GM18520 (cell line): ENCODE data around the gene SACM1L.

Source experiments
- ATAC-seq: cut with Tn5 transposase; IDR thresholded peaks from one replicate; pipeline ENCODE4 v1.9.1; 2021; ENCODE audit not compliant: unreplicated experiment

Gene SACM1L

DNA sequence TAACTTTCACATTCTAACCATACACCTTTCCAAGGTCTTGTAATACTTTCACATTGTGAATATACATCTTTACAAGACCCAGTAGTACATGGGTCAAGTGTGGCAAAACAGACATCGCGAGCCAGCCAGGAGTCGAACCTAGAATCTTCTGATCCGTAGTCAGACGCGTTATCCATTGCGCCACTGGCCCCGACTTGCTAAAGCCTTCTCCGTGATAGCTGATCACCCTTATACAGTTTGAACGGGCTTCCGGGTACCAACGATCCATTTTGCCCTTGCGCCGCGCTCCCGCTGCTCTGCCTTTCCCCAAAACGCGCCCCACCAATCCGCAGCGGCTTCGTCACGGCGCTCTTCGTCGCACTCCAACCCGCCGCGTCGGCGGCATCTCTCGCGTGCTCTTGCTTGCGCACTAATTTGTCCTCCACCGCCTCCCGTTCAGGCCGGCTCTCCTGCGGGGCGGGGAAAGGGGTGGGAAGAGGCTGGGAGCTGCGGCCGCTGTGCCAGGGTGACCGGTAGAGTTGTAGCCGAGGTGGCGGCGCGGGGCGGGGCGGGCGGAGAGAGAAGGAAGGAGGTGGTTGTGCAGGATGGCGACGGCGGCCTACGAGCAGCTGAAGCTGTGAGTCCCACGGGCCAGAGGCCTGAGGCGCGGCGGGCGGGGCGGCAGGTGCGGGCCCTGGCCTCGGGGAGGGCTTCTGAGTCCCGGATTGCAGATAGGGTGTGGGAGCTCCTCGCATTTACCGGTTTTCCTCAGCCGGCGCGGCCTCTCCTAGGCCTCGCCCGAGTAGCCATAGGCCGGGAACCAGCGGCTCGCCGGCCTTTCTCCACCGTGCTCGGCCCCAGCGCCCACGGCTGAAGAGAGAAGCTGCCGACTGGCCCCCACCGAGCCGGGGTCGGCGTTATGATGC lies at the start of gene SACM1L:
Gene SACM1L (plus strand): TSS at position 515 of the 905 bp plus-strand sequence. CDS start 70 bp downstream, at position 585.
- ATAC-seq = peak; percentile 77

DNA sequence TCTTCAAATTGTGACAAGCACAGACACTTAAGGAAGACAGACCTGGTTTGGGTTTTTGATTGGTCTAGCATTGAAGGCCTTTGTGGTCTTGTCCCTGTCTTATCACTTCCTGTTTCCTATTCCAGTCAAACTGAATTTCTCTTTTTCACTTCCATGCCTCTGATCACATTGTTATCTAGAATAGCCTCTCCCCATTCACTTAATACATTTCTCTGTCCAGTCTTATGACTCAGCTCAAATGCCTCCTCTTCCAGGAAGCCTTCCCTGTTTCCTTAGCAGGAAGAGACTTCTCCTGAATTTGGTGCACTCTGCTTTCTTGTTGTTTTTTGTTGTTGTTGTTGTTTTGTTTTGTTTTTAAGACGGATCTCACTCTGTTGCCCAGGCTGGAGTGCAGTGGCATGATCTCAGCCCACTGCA lies 49.1 kb upstream of the SACM1L start:
- no peak for ATAC-seq

DNA sequence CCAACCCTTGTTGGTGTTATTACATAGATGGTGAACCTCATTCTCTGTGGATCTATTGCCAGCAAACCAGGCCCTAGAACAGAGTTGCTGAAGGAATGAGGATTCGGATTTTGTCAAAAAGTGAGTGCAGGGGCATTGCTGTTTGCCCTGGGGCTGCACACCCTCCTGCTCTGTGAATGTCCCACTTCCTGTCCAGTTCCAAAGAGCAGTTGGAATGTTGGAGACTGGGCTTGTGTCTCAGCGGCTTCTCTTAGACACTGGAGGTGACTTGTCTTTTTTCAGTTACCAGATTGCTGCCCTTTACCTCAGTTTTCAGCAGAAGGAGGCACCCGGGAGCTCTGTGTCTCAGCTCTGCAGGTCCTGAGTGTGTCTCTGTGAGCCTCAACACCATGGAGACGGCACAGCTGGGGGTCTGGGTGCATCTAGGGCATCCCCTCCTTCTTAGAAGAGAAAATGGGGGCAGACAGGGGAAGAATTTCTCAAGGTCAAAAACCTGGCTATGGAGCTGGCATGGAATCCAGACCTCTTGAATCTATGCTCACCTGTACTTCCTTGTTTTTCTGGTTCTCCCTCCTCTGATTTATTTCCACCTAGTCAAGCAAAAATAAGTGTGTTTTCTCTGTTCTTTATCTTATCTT lies 48.4 kb upstream of the SACM1L start:
- no peak for ATAC-seq

DNA sequence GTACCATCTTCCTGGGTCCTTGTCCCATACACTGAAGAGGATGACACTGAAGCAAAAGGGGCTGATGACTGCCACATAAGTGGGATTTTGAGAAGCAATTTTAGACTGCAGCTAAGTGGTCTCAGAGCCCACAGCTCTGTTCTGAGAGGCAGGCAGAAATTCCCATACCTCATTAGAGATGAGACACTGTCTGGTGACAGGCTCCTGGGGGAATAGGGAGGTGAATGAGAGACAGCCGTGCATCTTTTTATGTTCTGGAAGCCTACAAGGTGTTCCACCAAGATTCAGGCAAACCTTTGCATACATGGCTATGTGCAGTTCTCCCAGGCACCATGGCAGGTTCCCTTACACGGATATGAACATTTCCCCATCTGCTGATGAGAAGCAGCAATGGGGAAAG lies 47.4 kb upstream of the SACM1L start:
- ATAC-seq = no peak

DNA sequence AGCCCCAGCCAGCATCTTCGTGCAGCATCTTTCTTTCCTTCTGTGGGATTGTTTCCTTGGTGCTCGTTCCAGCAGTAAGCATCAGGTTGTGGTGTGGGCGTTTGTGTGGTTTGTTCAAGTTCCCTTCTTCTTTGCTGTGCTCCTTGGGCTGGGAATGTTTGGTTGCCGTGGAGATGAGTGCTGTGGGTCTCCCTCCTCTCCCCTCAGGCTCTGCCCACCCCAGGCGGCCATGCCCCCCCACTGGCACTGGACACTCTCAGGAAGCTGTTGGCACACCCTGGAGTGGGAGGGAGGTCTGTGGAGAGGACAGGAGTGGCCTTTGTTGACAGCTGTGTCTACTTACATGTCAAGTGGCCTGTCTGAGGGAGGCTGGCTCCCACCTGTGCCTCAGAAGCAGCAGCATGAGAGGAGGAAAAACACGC lies 46.5 kb upstream of the SACM1L start:
- ATAC-seq = no peak

- no peak for ATAC-seq
Measured at GRCh38 chr3:45644063-45644790, 45.0 kb upstream of the SACM1L start.

- no peak for ATAC-seq
Measured at GRCh38 chr3:45644791-45645201, 44.4 kb upstream of the SACM1L start.

DNA sequence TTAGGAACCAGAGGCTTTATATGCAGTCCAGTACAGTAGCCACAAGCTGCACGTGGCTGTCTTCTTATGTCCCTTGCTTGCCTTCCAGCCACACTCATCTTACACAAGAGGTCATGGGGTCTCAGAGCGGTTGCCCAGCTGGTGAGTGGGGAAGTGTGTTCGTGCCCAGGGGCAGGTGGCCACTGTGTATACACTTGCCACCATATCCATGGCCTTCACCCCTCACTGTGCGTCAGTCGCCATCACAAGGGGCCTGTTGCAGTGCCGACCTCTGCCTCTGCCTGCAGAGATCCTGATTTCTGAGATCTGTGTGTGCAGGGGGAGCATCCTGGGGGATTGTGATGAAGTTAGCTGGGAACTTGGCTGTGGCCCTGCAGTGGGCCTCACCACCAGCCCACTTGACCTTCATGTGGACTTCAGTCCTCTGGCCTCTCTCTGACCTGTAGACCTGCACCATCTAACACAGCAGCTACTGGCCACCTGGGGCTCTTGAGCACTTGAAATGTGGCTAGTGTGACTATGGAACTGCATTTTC lies 43.1 kb upstream of the SACM1L start:
- ATAC-seq = no peak

DNA sequence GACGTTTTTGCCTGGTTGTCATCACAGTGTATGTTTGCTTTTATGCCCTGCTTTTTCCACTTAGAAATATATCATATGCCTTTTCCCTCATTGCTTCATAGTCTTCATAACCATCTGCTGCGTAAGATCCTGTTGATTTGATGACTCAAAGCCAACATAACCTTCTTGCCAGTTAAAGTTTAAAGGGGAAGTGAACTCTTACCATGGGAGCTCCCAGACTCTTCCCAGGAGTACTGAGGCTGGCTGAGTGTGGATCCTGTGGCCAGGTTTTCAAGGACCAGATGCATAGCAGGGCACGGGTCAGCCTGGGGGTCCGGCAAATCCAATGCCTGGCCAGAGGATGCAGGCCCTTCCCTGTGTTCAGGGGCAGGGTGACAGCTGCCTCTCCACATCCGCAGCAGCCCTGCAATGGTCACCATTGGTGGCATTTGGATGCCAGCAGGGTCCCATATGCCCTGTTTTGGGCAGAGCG lies 42.0 kb upstream of the SACM1L start:
- no peak for ATAC-seq

- ATAC-seq = no peak
Measured at GRCh38 chr3:45653205-45653604, 36.0 kb upstream of the SACM1L start.

DNA sequence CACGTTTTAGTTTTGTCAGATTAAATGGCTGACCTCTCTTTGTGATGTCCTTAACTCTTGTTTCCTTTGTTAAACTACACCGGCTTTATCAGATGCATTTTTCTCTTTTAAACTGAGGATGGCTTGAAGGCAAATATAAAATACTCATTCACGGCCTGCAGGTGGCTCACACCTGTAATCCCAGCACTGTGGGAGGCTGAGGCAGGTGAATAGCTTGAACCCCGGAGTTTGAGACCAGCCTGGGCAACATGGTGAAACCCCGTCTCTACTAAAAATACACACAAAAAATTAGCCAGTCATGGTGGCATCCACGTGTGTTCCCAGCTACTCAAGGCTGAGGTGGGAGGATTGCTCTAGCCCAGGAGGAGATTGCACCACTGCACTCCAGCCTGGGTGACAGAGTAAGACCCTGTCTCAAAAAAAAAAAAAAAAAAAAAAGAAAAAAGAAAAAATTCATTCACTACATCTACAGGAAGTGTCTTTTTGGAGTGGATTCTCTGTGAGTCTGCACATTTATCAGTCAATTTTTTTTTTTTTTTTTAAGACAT lies 34.7 kb upstream of the SACM1L start:
- no peak for ATAC-seq

DNA sequence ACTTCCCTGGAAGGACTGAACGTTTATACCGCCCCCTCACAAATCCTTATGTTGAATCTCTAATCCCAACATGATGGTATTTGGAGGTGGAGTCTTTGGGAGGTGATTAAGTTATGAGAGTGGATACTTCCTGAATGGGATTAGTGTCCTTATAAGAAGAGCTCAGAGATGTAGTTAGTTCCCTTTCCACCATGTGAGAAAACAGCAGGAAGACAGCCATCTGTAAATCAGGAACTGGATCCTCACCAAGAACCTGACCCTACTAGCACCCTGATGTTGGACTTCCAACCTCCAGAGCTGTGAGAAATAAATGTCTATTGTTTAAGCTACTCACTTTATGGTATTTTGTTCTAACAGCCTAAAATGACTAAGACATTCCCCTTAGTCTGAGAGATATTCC lies 33.3 kb upstream of the SACM1L start:
- no peak for ATAC-seq

DNA sequence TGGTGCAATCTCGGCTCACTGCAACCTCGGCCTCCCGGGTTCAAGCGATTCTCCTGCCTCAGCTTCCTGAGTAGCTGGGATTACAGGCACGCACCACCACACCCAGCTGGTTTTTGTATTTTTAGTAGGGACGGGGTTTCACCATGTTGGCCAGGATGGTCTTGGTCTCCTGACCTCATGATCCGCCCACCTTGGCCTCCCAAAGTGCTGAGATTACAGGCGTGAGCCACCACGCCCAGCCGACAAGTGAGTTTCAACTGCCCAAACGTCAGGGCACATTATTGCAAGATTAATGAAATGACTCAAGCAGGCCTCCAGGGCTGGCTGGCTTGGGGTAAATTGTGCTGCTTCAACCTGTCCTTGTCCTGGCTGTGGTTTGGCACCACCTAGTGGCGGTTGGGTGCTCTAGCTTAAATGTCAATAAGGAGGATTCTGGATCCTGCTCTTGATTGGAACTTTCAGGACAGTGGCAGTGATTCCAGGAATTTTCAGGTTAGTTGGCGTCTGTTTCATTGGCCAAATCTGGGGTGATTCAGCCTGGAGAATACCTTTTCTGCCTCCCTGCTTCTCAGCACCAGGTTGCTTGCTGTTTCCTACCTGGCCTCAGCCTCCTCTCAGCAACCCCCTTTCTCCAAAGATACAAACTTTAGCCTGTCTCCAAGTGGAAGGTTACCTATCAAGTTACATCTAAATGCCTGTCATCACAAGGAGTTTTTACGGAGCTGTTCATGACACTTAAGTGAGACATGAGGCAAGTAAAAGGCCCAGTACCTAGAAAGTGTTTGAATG lies 32.4 kb upstream of the SACM1L start:
- peak; percentile 49 for ATAC-seq

- ATAC-seq = no peak
Measured at GRCh38 chr3:45657853-45658252, 31.3 kb upstream of the SACM1L start.

DNA sequence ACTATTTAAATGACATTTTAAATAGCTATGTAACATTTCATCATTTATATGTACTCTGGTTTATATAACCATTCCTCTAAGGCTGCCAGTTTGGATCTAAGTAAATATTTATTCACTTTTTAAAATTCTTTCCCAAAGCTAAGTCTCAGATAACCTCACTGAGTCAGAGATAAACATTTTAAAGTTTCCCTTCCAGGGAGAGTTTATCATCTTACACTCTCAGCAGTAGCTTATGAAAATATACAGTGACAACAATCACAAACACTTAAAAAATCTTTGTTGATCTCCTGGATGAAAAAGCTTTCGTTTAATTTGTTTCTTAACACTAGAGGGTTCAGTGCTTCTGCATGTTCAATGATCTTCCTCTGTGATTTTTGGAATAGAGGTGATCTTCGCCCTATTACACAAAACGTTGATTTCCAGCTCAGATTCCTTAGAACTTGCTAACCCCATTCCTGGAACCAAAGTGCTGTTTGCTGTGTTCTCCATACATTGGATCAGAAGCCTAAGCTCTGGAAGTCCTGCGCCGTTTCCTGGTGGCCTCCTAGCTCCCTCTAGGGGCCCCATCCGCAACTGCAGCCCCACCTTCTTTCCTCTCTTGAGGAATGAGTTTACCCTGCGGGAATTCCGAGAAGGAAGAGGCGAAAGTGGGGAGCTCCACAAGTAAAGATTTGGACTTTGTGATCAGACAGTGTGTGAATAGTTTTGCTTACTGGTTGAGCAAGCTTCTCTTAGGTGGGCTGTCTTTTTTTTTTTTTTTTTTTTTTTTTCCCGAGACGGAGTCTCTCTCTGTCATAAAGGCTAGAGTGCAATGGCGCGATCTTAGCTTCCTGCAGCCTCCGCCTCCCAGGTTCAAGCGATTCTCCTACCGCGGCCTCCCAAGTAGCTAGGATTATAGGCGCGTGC lies 29.3 kb upstream of the SACM1L start:
- ATAC-seq = no peak

DNA sequence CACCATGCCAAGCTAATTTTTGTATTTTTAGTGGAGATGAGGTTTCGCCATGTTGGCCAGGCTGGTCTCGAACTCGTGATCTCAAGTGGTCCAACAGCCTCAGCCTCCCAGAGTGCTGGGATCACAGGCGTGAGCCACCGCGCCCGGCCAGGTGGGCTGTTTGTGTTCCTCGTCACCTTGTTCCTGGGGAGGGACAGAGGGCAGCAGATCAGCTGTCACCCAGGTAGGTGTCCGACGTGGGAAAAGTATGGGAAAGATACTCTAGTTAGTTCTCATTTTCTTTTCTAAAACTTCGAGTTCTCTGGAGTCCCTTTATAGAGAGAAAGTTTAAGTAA lies 28.7 kb upstream of the SACM1L start:
- ATAC-seq = no peak

- ATAC-seq = peak; percentile 73
Measured at GRCh38 chr3:45664578-45664977, 24.6 kb upstream of the SACM1L start.

DNA sequence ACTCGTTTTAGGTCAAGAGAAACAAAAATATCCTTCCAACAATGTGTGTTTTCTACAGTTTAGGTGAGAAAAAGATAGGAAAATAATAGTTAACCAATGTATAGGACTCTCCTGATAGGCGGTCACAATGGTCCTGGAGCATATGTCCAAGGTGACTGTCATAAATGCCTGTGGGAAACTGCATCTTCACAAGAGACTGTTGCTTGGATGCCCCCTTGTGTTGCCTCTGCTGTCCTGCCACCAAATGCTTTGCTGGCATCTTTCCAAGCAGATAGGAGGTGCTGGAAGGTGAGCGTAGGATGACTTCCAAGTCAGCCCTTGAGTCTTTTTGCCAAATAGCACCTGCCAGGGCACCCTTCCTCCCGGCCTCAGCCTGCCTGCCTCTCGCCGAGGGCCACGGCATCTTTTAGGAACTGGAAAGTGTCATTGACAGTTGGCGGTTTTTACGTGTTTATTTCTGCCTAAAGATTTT lies 24.1 kb upstream of the SACM1L start:
- no peak for ATAC-seq

DNA sequence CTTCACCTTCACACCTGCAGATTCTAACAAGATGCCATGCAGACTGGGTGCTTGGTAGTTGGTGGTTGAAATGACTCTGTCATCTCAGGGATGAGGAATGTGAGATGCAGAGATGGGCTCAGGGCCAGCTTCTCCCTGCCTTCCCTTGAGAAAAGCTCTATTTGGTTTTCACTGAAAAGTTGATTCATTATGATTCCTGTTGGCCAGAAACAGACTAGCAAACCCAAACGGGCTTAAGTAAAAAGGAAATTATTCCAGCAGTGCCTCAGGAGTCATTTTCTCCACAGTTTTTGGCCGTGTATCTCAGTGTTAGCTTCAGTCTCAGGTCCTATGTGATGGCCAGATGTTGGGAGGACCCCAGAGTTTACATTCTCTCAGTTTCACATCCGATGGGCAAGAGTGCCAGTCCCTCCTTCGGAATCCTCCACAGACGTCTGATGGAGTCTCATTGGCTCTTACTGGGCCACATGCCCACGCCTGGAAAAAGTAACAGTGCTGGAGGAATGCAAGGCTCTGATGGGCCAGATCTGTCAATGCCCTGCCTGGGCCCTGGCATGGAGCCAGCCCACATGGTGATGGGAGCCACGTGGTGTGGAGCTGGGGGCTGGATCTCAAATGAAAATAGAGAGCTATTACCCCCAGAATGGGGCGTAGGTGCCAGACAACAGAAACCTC lies 22.3 kb upstream of the SACM1L start:
- ATAC-seq = no peak
